ENCODE results near the gene KDSR.

Gene KDSR

DNA sequence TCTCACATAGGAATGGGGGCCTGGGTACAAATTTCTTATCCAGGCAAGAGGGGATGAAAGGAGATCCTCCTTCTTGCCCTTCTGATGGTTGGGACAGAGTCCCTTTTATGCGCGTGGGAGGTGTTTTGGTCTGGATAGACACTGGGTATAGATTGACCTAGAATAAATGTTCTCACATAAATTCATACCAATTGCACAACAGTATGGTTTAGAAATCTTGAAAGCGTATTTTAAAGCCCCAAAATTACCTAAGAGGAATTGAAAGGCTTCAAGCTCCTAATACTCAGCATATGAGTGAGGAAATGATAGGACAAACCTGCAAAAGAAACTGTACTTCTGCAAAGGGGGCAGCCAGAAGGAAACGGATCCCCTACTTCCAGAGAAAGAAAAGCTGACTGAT, 44.8 kb downstream of the KDSR start:
- Mint-ChIP-seq H3K4me1 (ENCODE audit: low read depth) (peaks cover 14% of the 10 kb centered on the region), H3K9me3 (no peaks in the 10 kb centered on the region), H3K36me3 (ENCODE audit: low read depth) (peaks cover 17% of the 10 kb centered on the region), H3K27ac (no peak overlapping the region), H3K27me3 (ENCODE audit: low read depth) (no peaks in the 10 kb centered on the region), H3K4me3 (no peak overlapping the region)
- DNase-seq (ENCODE audit: low spot score) = no peak

DNA sequence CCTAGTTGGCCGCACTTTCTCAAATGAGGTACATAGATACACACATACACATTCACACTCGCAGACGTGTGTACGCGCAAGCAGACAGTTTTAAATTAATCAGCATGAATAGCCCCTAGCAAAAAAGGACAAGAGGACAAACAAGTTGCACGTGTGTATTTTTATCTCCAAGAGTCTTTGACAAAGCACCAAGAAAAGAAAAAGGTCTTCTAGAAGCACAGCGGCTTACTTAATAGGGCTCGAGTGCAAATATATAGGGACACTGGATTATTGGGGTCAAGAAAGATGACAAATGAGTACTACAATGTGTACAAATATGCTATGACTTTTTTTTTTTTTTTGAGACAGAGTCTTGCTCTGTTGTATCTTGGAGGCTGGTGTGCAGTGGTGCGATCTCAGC, 45.7 kb downstream of the KDSR start:
- DNase-seq (ENCODE audit: low spot score) = no peak
- peaks cover 24% of the 10 kb centered on the region for H3K36me3 Mint-ChIP-seq (ENCODE audit: low read depth)
- peak overlapping the region; percentile 90 for H3K27ac Mint-ChIP-seq
- no peaks in the 10 kb centered on the region for H3K9me3 Mint-ChIP-seq
- H3K27me3 Mint-ChIP-seq (ENCODE audit: low read depth) = no peaks in the 10 kb centered on the region
- peaks cover 16% of the 10 kb centered on the region for H3K4me1 Mint-ChIP-seq (ENCODE audit: low read depth)
- H3K4me3 Mint-ChIP-seq = peak overlapping the region; percentile 87

DNA sequence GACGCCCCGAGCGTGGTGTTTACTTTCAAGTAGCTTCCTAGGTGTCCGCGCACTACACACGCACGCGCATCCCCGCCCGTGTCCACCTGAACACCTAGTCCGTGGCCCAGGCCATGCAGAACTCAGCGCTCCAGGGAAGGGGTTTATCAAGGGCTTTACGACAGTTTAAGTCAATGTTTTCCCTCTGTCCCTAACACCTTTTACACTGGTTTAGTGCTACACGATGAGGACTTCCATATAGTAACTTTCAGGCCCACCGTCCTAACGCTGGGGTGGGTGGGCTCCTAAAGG, 46.1 kb downstream of the KDSR start:
- Mint-ChIP-seq H3K27ac (peak overlapping the region; percentile 90), H3K4me3 (peak overlapping the region; percentile 87), H3K36me3 (ENCODE audit: low read depth) (peaks cover 26% of the 10 kb centered on the region), H3K27me3 (ENCODE audit: low read depth) (no peaks in the 10 kb centered on the region), H3K4me1 (ENCODE audit: low read depth) (peaks cover 18% of the 10 kb centered on the region), H3K9me3 (no peaks in the 10 kb centered on the region)
- no peak for DNase-seq (ENCODE audit: low spot score)

- Mint-ChIP-seq H3K27ac (peak overlapping the region; percentile 90), H3K4me3 (peak overlapping the region; percentile 87), H3K9me3 (no peaks in the 10 kb centered on the region), H3K27me3 (ENCODE audit: low read depth) (no peaks in the 10 kb centered on the region), H3K4me1 (ENCODE audit: low read depth) (peaks cover 21% of the 10 kb centered on the region), H3K36me3 (ENCODE audit: low read depth) (peaks cover 31% of the 10 kb centered on the region)
- DNase-seq (ENCODE audit: low spot score) = peak; percentile 83
Measured at GRCh38 chr18:63320123-63320974, 46.7 kb downstream of the KDSR start.

- H3K9me3 Mint-ChIP-seq = no peaks in the 10 kb centered on the region
- peak within 1 kb of the TSS; percentile 88 for H3K4me3 Mint-ChIP-seq
- H3K36me3 Mint-ChIP-seq (ENCODE audit: low read depth) = peaks cover 39% of the 10 kb centered on the region
- DNase-seq (ENCODE audit: low spot score) = no peak
- peak within 1 kb of the TSS; percentile 90 for H3K27ac Mint-ChIP-seq
- no peaks in the 10 kb centered on the region for H3K27me3 Mint-ChIP-seq (ENCODE audit: low read depth)
- H3K4me1 Mint-ChIP-seq (ENCODE audit: low read depth) = peaks cover 29% of the 10 kb centered on the region
Measured at GRCh38 chr18:63319383-63320122, 47.5 kb downstream of the KDSR start, which contains the start of gene BCL2. BCL2 (minus strand) TSS chr18:63319769.

GRCh38 chr18:63318889-63319382, 48.1 kb downstream of the KDSR start:
- no peaks in the 10 kb centered on the region for H3K9me3 Mint-ChIP-seq
- H3K27ac Mint-ChIP-seq = peak overlapping the region; percentile 79
- DNase-seq (ENCODE audit: low spot score) = no peak
- no peaks in the 10 kb centered on the region for H3K27me3 Mint-ChIP-seq (ENCODE audit: low read depth)
- peaks cover 34% of the 10 kb centered on the region for H3K4me1 Mint-ChIP-seq (ENCODE audit: low read depth)
- H3K36me3 Mint-ChIP-seq (ENCODE audit: low read depth) = peaks cover 44% of the 10 kb centered on the region
- H3K4me3 Mint-ChIP-seq = peak overlapping the region; percentile 88

GRCh38 chr18:63317982-63318888, 48.8 kb downstream of the KDSR start:
- peak; percentile 83 for DNase-seq (ENCODE audit: low spot score)
- H3K27me3 Mint-ChIP-seq (ENCODE audit: low read depth) = no peaks in the 10 kb centered on the region
- H3K4me1 Mint-ChIP-seq (ENCODE audit: low read depth) = peaks cover 40% of the 10 kb centered on the region
- H3K4me3 Mint-ChIP-seq = peak overlapping the region; percentile 93
- H3K36me3 Mint-ChIP-seq (ENCODE audit: low read depth) = peaks cover 50% of the 10 kb centered on the region
- peak overlapping the region; percentile 87 for H3K27ac Mint-ChIP-seq
- no peaks in the 10 kb centered on the region for H3K9me3 Mint-ChIP-seq

DNA sequence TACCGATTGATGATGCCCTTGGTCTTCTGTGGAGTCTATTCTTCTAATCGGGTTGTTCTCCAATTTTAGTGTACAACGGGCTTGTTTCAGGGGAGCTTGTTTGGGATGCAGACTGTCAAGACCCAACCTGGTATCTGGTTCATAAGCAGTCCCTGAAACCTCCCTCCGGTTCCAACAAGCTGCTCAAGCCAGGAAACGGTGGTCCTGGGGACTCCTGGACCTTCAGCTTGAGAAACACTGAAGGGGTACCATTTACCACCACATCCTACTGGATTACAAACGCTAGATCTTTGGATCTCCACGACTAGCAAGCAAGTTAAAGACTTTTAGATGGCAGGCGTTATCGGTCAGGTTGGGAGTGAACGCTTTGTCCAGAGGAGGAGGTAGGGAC, 49.5 kb downstream of the KDSR start:
- no peak for DNase-seq (ENCODE audit: low spot score)
- Mint-ChIP-seq H3K27me3 (ENCODE audit: low read depth) (no peaks in the 10 kb centered on the region), H3K4me3 (peak overlapping the region; percentile 93), H3K36me3 (ENCODE audit: low read depth) (peaks cover 54% of the 10 kb centered on the region), H3K4me1 (ENCODE audit: low read depth) (peaks cover 39% of the 10 kb centered on the region), H3K27ac (peak overlapping the region; percentile 87), H3K9me3 (no peaks in the 10 kb centered on the region)

DNA sequence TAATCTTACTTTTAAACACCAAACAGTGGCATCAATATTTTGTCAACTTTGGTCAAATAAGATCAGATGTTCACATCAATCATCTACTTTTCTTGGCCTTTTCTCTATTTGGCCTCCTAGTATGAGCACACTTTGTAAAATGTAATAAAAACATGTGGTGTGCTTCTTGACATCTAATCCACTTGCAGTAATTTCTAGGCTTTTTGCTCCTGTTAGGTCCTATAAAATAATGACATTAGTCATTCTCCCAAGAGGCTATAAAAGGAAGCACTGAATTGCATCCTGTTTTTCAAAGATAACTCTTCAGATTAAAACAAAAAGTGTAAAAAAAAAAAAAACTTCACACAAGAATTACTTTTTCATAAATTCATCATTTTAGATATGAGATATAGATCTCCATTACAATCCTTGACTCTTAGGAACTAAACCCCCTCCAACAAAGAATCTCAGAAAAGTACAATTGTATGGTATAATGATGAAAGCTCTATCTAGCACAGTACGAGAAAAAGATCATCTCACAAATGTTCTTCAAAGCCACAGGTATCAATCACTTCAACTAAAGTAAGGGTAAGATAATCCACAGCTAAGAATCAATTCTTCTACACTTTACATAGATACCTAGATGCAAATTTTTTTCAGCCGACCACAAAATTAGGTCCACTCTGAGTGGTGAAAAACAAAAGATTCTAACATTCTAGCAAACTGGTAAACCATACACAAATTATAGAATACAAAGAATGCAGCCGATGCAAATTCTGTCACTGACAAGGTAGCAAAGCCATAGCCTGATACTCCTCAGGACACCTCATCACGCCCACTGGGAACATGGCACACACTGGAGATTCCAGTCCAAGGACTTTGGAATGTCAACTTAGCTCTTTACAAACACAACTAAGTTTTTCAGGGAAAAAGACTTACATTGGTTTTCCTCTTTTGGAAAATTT, 50.1 kb downstream of the KDSR start:
- H3K4me3 Mint-ChIP-seq = peak overlapping the region; percentile 93
- no peak for DNase-seq (ENCODE audit: low spot score)
- peaks cover 58% of the 10 kb centered on the region for H3K36me3 Mint-ChIP-seq (ENCODE audit: low read depth)
- no peaks in the 10 kb centered on the region for H3K27me3 Mint-ChIP-seq (ENCODE audit: low read depth)
- H3K9me3 Mint-ChIP-seq = no peaks in the 10 kb centered on the region
- H3K27ac Mint-ChIP-seq = peak overlapping the region; percentile 87
- H3K4me1 Mint-ChIP-seq (ENCODE audit: low read depth) = peaks cover 44% of the 10 kb centered on the region

GRCh38 chr18:63315876-63316275, 51.1 kb downstream of the KDSR start:
- H3K27ac Mint-ChIP-seq = peak overlapping the region; percentile 47
- H3K9me3 Mint-ChIP-seq = no peaks in the 10 kb centered on the region
- H3K27me3 Mint-ChIP-seq (ENCODE audit: low read depth) = no peaks in the 10 kb centered on the region
- peaks cover 67% of the 10 kb centered on the region for H3K36me3 Mint-ChIP-seq (ENCODE audit: low read depth)
- H3K4me3 Mint-ChIP-seq = peak overlapping the region; percentile 93
- DNase-seq (ENCODE audit: low spot score) = no peak
- peaks cover 49% of the 10 kb centered on the region for H3K4me1 Mint-ChIP-seq (ENCODE audit: low read depth)

DNA sequence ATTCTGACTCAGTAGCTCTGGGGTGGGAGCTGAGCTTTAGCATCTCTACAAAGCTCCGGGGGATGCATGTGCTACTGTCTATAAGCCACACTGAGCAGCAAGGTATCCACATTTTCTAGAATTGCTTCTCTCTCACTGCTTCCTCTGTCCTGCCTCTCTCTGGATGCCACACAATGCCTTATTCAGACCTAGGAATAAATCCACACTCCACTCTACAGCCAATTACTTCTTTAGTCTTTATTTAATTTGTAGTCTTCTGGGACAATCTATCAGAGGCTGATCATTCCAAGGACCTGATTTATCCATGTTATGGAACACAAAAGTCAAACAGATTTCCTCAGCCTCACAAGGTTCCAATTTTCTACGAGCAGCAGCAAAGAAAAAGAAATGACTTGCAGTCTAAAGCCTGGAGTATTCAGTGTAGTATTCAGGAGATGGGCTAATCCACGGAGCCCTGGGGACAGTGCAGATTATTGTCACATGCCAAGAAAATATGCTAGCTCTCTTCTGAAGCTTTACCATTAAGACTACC, 51.8 kb downstream of the KDSR start:
- Mint-ChIP-seq H3K9me3 (no peaks in the 10 kb centered on the region), H3K36me3 (ENCODE audit: low read depth) (peaks cover 73% of the 10 kb centered on the region), H3K27me3 (ENCODE audit: low read depth) (no peaks in the 10 kb centered on the region), H3K4me3 (peak overlapping the region; percentile 93), H3K27ac (no peak overlapping the region), H3K4me1 (ENCODE audit: low read depth) (peaks cover 55% of the 10 kb centered on the region)
- no peak for DNase-seq (ENCODE audit: low spot score)

GRCh38 chr18:63314062-63314790, 52.8 kb downstream of the KDSR start:
- Mint-ChIP-seq H3K27ac (no peak overlapping the region), H3K27me3 (ENCODE audit: low read depth) (no peaks in the 10 kb centered on the region), H3K36me3 (ENCODE audit: low read depth) (peaks cover 77% of the 10 kb centered on the region), H3K4me3 (peak overlapping the region; percentile 93), H3K4me1 (ENCODE audit: low read depth) (peaks cover 62% of the 10 kb centered on the region), H3K9me3 (no peaks in the 10 kb centered on the region)
- DNase-seq (ENCODE audit: low spot score) = no peak
